HG03575 (cell line): ENCODE measurements around the gene KIFC3.
"Not testable (repeated sequence)": the region's sequence is repeated elsewhere in the genome, so short reads cannot be mapped to it uniquely, and the experiment has no call there.

Experiments
- ATAC-seq: cut with Tn5 transposase; IDR thresholded peaks from one replicate; pipeline ENCODE4 v1.9.1; 2021; ENCODE audit not compliant: unreplicated experiment, insufficient number of reproducible peaks, low FRiP score; ENCODE audit errors: extremely low read depth

The KIFC3 gene

DNA sequence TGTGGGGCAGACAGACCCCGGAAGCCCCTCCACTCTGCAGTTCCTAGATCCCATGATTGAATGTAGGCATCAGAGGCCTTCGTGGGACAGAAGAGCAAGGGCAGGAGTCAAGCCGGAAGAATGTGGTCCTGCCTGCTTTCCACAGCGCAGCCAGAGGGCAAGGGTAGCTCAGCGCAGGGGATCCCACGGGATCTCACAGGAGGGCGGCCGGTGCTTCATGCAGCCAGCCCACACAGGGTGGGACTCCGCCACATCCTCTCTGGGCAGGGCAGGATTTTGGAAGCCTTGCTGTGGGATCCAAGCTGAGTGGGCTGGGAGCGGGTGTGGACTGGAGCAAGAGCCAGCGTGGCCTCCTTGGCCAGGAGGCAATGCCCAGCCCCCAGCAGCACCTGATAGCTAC lies 53.7 kb downstream of the KIFC3 start:
- no peak for ATAC-seq

DNA sequence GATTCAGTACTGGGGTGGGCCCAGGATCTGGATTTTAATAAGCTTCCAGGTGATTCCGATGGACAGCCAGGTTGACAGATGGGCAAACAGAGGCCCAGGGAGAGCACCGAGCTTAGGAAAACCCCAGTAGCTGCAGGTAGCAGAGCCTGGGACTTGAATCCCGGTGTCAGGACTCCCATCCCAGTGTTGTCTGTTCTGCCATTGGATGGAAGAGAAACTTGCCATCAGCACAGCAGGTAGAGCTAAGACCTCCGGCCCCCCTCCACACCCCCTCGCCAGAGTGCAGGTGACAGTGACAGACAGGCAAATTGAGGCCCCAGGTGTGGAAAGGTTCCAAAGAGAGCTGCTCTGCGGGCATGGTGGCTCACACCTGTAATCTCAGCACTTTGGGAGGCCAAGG lies 54.3 kb downstream of the KIFC3 start:
- no peak for ATAC-seq

DNA sequence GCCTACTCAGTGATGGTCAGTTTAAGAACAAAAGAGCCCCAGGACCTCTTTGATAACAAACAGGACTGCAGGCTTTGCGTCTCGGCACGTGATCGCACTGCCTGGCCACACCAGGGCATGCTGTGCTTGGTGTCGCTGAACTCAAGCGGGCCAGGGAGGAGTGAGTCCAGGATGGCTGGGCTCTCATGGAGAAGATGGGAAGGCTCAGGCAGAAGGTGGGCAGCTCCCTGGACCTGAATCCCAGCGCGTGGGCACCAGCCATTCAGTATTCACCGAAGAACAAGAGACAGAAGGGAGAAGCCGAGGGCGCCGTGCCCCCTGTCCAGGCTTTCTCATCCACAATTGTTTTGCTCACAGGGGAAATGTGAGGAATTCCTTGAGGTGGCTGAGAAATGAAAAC lies 54.8 kb downstream of the KIFC3 start:
- ATAC-seq = no peak

DNA sequence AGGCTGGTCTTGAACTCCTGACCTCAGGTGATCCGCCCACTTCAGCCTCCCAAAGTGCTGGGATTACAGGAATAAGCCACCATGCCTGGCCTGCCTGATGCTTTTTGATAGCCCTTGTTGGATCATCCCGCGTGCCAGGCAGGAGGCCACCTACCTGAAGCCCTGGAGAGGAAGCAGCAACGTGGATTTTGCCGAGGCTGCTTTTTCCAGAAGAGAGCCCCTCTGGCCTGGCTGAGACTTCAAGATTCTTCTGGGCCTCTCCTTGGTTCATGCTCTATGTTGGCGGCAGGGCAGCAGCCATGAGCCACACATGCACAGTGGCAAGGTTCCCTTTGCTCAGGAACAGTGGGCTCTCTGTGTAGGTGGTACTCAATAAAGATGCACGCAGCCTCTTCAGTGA lies 55.2 kb downstream of the KIFC3 start:
- no peak for ATAC-seq

DNA sequence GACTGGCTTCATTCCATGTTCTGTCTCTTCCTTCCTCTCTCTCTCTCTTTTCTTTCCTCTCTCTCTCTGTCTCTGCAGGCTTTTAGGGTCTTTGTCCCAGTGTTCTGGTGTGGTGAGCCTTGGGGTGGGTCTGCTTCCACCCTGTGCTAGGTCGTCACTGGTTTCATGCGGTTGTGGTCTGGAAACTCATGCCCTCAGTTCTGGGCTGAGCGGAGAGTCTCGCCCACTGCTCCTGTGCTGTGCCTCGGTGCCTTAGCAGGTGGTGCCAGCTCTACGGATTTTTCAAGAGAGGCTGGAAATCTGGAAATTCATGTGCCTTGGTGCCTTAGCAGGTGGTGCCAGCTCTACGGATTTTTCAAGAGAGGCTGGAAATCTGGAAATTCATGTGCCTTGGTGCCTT lies 56.0 kb downstream of the KIFC3 start:
- not testable (repeated sequence) for ATAC-seq

DNA sequence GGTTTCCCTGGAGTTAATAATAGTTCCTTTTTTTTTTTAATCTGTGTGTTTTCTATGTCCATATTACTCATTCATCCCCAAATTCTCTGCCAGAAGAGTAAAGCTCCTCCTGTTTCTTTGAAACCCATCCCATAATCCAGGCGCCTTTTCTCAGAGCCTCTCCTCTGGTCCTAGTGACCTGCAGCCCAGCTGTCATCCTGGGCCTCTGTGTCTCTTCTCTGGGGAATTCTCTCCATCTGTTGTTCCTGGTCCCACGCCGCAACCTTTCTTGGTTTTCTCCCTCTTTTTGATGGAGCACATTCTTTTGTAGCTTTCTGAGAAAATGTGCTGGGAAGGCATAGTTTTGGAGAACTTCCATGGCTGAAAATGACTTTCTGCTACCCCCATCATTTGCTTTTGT lies 56.5 kb downstream of the KIFC3 start:
- no peak for ATAC-seq

DNA sequence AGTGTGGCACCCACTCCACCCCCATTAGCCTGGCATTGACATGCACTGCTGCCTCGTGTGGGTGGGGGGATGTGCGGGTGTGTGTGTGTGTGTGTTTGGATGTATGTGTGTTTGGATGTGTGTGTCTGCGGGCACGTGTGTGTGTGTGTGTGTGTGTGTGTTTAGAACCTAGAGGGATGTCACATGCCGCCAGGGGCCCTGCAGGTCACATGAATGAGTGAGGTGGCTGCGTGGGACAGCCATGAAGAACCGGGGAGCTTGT lies 57.7 kb downstream of the KIFC3 start:
- ATAC-seq = no peak

DNA sequence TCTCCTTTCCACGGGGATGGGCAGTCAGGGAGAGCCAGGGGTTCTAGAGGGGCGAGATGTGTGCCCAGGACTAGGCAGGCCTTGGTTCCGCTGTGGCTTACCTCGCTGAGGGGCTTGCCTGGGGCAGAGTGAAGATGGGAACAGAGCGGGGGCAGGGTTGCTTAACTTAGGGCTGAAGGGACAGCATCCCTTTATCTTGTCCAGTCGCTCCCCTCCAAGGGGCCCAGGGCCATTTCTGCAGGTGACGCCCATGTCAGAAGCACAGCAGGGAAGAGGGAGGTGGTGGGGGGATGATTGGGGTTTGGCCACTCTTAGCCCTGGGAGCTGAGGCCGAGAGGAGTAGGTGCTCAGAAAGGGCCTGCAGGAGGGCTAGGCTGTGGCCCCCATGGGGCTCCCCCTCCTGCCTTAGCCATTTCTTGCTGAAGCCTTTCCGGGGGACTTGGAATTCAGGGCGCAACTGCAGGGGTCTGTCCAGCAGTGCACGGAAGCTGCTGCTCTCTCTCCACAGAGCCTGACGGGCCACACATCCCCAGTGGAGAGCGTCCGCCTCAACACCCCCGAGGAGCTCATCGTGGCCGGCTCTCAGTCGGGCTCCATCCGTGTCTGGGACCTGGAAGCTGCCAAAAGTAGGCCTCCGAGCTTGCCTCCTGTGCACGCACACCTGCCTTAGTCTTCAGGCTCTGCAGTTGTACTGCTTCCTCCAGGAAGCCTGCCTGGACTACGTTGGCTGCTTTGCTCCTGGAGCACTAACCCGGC lies 58.2 kb downstream of the KIFC3 start:
- ATAC-seq = no peak

DNA sequence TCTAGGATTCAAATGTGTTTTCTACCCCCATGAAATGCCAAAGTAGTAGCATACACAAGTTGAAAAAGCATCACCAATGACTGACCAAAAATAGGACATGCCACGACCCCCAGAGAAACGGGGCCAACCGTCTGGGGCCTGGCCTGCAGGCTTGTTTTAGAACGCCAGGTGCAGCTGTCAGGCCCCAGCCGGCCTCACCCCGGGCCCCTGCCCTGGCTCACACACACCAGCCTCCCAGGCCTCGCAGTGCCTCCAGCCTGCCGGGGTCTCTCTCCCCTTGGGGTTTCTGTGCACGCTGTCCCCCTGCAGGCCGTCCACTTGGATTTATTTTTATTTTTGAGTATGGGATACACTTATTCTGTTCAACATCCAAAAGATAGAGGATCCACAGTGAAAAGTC lies 58.8 kb downstream of the KIFC3 start:
- no peak for ATAC-seq

DNA sequence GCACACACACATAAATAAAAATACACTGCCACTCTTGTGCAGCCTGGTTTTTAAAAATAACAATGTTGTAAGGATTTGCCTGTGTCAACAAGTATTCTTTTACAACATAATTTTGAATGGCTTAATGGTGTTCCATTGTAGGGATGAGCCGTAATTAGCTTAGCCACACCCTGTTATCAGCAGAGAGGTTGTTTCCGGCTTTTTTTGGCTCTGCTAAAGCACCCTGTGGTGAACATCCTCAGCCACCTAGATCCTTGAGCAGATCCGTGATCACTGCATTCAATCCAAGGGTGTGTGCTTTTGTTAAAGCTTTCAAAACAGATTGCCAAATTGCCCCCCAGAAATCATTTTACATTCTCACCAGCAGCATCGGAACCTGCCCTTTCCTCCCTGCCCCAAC lies 59.7 kb downstream of the KIFC3 start:
- no peak for ATAC-seq

DNA sequence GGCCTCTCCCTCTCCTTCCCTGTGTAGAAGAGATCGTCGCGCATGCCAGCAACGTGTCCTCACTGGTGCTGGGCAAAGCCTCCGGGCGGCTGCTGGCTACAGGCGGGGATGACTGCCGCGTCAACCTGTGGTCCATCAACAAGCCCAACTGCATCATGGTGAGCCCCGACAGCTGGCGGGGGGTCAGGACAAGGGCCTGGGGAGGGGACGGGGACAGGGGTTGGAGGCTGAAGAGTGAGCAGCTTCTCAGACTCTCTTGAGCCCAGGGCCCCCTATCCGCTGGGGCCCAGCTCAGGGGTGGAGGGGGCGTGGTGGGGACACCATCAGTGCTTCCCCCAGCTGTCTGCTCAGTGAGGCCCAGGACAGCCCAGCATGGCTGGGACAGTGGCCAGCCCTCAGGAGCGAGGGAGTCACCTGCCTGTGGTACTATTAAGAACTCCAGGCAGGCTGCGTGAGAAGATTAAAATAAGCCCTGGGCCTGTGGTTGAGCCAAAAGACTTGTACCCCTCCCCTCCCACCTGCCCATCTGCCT lies 60.6 kb downstream of the KIFC3 start:
- ATAC-seq = no peak

DNA sequence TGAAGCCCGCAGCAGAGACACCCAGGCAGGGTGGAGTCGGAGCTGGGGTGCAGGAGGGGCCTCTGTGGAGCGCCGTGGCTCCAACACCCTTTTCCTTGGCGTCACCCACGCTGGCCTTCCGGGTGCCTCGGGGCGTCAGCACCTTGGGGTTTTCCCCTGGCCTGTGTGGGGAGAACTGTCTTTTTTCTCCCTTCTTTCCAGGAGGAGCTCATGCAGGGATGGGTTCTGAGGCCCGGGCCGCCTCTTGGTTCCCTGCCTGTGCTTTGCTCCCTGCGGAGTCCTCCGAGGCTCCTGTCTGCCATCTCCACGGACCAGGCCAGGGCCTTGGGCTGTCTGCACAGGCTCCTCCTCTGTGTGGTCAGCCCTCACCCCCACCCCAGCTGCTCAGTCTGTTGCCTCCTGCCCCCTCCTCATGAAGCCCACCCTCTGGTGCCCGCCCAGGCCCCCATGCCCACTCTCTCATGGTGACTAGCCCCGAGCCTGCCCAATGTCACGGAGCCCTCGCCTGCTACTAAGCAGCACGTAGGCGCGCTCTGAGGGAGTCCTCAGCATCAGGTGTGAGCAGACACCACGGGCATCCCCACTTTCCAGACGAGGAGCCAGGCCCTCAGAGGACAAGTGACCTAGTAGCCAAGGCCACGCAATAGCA lies 61.7 kb downstream of the KIFC3 start:
- ATAC-seq = no peak

DNA sequence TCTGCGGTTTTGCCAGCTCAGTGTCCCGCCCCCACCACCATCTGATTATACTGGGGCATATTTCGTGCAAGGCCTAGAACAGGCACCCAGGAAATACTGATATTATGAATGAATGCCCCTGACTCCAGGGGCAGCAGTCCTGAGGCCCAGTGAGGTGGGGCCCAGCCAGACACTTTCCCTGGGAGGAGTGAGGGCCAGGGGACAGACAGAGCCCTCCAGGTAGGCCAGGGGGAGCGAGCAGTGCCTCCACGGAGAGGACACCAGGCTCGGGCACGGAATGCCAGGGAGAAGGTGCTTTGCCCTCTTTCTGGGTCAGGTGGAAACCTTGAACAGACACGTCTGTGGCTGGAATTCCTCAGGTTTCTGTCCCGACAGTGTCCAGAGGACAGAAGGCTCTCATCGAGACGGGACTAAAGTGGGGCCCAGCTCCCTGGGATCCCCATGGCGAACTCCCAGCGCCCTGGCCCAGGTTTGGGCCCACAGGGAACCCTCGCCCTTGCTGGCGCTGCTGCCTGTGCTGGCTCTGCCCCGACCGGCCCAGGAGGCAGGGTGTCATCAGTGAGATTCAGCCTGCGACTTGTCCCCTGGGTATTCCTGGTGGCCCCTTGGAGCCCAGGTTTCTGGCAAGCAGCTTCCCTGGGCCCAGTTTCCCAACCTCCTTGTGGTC lies 62.4 kb downstream of the KIFC3 start:
- no peak for ATAC-seq

DNA sequence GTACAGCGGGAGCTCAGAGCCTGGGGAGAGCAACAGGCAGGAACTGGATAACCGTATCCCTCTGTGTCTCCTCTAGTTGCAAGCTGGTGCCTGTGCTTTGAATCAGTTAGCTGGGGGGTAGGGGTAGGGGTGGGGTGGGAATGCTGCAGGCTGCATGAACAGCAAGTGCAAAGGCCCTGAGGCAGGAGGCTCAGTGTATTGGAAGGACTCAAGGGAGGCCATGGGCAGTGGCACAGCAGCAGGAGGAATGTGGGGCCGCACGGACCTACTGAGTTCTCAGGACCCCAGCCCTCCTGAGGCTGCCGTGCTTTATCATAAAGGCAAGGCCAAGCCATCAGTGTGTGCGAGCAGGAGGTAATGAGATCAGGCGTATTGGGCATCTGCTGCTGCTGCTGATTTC lies 63.4 kb downstream of the KIFC3 start:
- no peak for ATAC-seq

DNA sequence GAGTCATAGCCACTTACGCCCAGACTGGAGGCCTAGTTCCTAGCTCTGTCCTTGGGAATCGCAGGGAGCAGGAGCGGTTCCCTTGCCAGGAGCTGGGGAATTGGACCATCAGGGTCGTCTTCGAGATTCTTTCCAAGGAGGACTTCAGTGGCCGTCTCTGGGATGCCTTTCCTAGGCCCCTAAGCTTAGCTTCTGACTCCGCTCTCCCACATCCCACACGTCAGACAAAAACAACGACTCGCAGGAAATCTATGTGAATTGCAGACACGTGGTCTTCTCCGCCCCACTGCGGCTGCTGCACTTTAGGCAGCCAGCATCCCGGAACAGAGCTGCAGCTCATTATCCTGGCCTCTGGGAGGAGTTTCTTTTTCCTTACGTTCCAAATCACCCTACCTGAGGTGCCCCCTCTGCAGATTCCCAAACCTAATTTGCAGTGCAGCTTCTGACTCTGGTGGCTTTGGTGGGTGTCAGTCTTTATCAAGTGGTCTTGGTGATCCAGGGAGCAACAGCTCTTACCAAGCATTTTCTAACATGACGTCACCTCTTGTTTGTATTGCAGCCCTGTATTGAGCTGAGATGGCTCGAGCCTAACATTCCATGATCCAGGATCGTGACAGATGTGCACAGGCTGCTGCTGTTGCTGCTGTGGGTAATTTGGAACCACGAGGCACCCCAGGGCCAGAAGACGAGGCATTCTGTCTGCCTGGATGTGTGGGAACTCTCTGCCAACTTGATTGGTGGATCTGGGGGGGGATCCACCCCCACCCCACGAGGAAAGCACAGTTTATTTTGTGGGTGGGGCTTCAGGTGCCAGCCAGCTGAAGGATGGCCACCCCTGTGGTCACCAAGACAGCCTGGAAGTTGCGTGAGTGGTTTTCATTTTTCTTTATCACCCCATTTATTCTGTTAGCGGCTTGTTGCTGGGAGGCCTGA lies 65.6 kb downstream of the KIFC3 start:
- no peak for ATAC-seq

DNA sequence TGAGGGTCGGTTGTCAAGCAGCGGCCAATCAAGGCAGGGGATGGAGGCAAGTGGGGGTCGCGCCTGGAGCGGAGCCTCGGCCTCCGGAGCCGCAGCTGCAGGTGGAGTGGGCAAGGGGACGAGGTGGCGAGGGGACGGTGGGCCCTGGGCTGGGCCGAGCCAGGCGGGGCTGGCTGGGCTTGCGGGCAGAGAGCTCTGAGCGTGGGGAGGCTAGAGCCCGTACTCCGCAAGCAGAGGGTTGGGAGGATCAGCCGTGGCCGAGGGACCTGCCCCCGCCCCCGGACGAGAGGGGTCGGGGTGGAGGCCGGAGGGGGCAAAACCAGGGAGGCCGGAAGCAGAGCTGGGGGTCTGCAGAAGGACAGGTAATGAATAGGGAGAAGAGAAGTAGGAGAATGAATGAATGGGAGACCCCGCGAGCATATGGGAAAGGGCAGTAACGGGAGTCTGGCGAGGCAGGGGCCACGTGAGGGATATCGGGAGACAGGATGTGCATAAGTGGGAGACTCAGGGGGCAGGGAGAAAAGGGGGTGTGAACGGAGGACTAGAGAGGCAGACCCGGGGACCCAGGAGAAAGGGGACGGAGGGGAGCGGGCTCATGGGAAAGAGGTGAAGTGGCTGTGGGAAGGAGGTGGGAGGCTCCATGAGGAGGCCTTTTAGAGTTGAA lies 66.4 kb downstream of the KIFC3 start, which contains the start of gene KATNB1:
TSS of gene KATNB1 (plus strand) at position 16 of the 664 bp plus-strand sequence. CDS start 1,474 bp downstream, outside the sequence.
- no peak for ATAC-seq

DNA sequence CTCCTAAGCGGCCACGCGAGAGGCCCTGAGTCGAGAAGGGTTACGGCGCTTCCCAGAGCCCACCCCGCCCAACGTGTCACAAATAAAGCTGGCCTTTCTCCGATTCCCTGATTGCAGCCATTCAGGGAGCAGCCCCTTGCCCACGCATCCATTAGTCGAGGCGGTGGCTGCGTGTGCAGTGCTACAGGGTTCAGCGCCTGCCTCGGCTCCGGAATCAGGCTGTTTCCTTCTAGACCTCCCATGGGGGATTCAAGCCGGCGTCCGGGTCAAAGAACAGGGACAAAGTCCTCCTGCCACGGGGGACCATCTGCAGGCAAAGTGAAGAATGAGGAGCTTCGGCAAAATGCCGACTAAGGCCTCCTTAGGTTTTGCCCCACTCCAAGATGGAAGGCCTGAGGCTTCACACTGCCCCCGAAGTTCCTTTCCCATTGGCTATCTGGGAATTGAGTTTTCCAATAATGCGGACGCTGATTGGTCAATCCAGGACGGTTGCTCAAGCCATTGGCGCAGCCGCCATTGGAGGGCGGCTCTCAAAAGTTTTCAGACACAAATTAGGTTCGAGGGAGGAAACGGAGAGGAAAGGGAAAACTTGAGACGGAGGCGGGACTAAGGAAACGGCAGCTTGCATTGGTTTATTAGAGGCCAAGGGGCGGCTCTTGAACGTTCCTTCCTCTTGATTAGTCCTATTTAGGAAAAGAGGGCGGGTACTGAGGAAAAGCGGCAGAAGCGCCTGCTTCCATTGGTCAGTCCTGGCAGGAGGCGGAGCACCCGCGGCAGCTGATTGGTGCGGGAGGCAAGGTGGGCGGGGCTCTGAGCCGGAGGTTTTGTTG lies 67.2 kb downstream of the KIFC3 start:
- peak; percentile 79 for ATAC-seq
